Activated CD4-positive, alpha-beta T cell treated with anti-CD3 and anti-CD28 coated beads for 48 hours (primary cell): ENCODE results near the gene NAA30.

ENCODE experiments used
- DNase-seq: peaks from one replicate; pipeline ENCODE4 v3.0.0-alpha.2; 2020

NAA30 gene

GRCh38 chr14:57400556-57401494, 10.4 kb downstream of the NAA30 start:
- no peak for DNase-seq

DNA sequence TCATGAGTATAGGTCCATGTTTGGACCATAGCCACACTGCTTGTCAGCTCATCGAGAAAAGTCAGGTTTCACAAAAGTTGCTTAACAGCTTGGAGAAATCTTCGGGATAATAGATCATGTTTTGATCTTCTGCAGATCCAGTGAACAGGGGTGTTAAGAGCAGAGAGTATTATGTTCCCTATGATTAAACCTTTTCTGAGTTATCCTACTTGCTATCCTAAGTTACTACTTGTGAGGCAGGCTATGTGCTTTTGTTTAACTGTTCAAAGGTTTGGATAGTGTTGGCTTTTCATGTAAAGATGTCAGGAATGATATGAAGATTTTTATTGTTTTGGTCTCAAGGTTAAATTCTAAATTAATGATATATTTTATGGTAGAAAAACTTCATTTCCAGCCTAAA, 11.1 kb downstream of the NAA30 start:
- DNase-seq, result no peak

GRCh38 chr14:57402173-57402852, 11.9 kb downstream of the NAA30 start:
- no peak for DNase-seq

DNA sequence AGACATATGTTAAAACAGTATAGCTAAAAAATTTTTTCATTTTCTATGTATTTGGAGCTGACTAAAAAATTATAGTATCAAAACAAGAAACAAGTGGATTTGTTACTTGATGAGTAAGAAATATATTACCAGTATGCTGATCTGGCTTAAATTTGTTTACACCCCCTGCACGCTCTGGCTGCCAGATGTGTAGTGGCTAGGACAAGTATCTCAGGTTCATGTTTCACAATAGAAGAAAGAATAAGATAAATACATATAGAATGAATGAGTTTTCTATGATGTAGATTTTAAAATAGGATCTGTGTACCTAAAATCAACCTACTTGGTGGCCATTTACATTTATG, 13.1 kb downstream of the NAA30 start:
- DNase-seq, result no peak

DNA sequence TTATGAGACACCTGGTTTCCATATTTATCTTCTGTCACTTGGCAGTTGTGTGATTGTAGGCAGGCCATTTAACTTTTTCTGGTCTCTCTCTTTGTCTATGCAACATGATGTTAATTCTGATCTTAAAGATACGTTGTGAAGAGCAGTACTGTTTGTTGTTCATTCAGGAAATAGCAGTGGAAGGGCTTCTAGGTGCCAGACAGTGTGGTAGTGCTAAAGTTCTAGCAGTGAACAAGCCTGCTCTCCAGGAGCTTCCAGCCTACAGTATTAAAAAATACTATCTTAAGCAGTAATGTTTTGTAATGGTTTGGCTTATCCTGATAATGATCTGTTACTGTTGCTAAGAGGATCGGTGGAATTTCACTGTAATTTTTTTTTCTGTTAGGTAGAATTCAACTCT, 15.2 kb downstream of the NAA30 start:
- DNase-seq, result no peak

DNA sequence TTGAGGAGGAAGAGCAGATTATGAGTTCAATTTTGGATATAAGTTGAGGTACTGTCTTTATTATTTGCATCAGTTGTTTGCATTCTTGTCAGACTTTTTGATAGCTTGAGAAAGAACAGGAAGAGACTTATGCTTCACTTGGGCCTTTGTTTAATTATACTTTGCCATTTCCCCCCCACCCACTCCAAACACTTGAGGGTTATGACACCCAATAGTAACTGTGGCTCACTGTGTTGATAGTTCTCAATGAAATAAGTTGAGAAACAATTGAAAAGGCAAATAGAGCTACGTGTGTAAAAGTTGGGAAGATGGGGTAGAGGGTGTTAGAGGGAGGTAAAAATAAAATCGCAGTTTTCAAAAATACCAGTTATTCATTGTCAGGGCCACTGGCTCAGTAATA, 17.7 kb downstream of the NAA30 start:
- no peak for DNase-seq

DNA sequence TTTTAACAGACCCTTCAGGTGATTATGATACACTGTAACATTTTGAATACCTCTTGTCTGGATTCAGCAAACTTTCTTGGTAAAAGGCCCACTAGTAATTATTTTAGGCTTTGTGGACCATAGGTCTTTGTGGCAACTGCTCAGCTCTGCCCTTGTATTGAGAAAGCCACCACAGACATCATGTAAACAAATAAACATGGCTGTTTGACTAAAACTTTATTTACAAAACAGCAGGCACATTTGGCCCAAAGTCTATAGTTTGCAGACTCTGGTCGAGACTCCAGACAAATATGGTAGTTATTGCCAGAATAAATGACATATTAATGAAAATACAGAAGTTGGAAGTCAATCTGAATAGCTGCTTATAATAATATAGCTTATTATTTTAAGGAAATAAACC, 18.2 kb downstream of the NAA30 start:
- DNase-seq, result no peak

DNA sequence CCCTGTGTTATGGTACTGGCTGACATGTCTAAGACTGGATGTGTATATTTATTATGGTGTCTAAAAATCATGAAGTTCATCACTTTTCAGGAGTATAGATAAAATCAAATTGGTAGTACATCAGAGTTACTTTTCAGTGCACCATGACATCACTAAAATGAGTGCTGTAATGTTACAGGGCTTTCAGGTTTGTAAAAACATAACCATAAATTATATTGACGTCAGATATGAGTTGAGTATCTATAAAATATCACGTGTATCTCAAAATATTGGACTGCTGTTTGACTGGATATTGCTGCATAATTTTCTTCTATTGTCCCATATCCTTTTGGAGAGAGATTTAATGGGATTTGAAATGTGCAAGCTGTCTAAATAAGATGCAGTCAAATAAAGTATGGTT, 22.0 kb downstream of the NAA30 start:
- no peak for DNase-seq

- no peak for DNase-seq
Observed at GRCh38 chr14:57413849-57414248, 23.5 kb downstream of the NAA30 start.

DNA sequence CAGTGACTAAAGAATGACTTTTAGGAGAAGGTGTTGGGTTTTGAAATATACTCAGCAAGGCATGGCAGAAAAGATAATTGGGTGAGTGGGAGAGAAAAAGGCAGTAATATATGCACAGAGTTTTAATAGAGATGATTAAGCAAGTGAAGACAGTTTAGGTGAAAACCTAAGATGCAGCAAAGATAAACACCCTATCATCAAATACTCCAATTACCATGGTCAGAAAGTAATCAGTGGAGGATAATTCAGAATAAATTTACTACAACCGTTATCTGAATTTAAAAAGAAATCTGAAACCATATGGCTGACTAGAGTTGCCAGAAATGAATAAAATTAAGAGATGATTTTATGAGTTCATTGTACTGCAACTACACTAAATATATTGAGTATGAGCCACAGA, 26.8 kb downstream of the NAA30 start:
- no peak for DNase-seq

DNA sequence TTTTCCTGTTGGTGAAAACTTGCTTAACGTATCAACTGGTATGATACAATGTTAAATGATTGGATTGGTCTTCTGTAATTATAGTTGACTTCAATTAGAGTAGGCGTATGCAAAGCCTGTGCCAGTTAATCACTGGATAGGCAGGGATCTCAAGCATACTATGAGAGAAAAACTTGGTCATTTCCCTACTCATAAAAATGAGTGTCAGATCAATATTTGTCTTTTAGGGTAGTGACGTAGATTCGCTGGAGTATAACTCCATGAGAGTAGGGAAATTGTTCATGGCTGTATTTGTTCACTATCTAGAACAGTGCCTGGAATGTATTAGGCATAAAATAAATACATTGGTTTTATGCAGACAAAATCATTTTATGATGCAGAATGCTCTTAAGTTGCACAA, 28.6 kb downstream of the NAA30 start:
- no peak for DNase-seq

DNA sequence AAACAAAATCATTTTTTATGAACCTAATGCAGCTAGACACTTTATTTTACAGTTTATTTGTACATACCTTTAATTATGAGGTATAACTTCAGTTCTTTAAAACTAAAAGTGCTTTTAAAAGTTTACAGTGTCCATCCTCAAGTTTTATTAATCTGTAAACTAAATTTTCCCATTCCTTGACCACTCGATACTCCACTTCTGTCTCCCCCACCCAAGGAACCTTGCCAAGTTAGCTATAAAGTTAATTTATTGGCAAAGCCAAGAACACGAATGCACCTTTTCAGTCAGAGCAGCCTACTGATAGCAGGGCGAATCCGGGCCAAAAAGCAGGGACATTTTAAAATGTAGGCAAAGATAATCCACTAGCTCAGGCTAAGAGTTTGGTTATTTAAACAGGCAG, 29.6 kb downstream of the NAA30 start:
- no peak for DNase-seq

DNA sequence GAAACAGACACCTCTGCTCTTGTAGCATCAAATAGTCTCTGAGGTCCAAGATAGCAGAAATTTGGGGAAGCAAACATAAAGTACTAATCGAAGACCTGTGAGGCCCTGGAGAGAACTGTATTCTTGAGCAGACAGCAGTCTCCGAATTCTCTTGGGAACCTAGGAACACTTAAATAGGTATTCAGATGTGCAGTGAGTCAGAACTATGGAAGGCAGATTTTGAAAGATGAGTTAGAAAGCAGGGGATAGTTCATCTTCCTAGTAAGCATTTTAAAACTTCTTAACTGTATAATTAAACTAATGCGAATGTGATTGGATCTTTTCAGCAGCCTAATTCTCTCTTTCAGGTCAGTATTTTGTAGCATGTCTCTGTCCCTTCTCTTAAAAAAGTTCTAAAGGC, 30.6 kb downstream of the NAA30 start:
- no peak for DNase-seq

DNA sequence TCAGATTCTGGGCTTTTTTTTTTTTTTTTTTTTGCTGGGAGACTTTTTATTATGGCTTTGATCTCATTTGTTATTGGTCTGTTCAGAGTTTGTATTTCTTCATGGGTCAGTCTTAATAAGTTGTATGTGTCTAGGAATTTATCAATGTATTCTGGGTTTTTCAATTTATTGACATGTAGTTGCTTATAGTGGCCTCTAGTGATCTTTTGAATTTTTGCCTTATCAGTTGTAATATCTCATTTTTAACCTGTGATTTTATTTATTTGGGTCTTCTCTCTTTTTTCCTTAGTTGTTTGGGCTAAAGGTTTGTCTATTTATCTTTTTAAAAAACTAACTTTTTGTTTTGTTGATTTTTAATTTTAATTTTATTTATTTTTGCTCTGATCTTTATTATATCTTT, 45.5 kb downstream of the NAA30 start:
- no peak for DNase-seq

GRCh38 chr14:57461777-57462320, 71.5 kb downstream of the NAA30 start:
- no peak for DNase-seq

GRCh38 chr14:57462551-57462950, 72.2 kb downstream of the NAA30 start:
- no peak for DNase-seq

GRCh38 chr14:57464008-57464730, 73.8 kb downstream of the NAA30 start:
- DNase-seq, result no peak
